Heart left ventricle (tissue), 16 donors: ENCODE measurements around the gene XXYLT1. TPM values are rescaled to one million over a fixed set of nuclear protein-coding genes. Genes with fewer than 3 reads are reported as not detected.

Source experiments
- ATAC-seq, 4 donors: fragments of 200-7000 bp; cut with Tn5 transposase; one replicate each; pipeline ENCODE4 v1.9.1; 2020 to 2022; ENCODE audit warnings: moderate library complexity in 4 of 4, mild to moderate bottlenecking in 3 of 4, moderate number of reproducible peaks in 1 of 4
- DNase-seq, 5 donors: peaks; one replicate each; pipeline ENCODE4 v3.0.0-alpha.2; 2020
- H3K27ac ChIP-seq, 12 donors: fragments of 200-600 bp; sonication (generic) in 4 of 12; one replicate each; pipeline versions ENCODE4 v1.5.0 to v1.8.0; 2016 to 2022; ENCODE audit warnings: mild to moderate bottlenecking in 2 of 12
- H3K27me3 ChIP-seq, 9 donors: fragments of 200-600 bp; sonication (generic) in 2 of 9; one replicate each; pipeline versions ENCODE4 v1.5.1 to v1.8.0; 2016 to 2022; ENCODE audit warnings: mild to moderate bottlenecking in 3 of 9
- H3K36me3 ChIP-seq, 9 donors: fragments of 200-600 bp; sonication (generic) in 2 of 9; one replicate each; pipeline versions ENCODE4 v1.5.0 to v1.8.0; 2018 to 2022; ENCODE audit warnings: mild to moderate bottlenecking in 2 of 9
- H3K4me1 ChIP-seq, 12 donors: fragments of 200-600 bp; sonication (generic) in 4 of 12; one replicate each; pipeline versions ENCODE4 v1.5.0 to v1.8.0; 2016 to 2022; ENCODE audit warnings: mild to moderate bottlenecking in 3 of 12
- H3K4me3 ChIP-seq, 12 donors: fragments of 200-600 bp; sonication (generic) in 4 of 12; one replicate each; pipeline versions ENCODE4 v1.5.0 to v1.8.0; 2017 to 2022; ENCODE audit warnings: mild to moderate bottlenecking in 9 of 12, moderate library complexity in 4 of 12
- H3K9me3 ChIP-seq, 12 donors: fragments of 200-600 bp; sonication (generic) in 4 of 12; one replicate each; pipeline versions ENCODE4 v1.5.0 to v1.8.0; 2016 to 2022; ENCODE audit warnings: mild to moderate bottlenecking in 1 of 12
- POLR2A ChIP-seq, 2 donors: fragments of 450-650 bp; IDR thresholded peaks; one replicate each; pipeline ENCODE4 v1.6.1; 2017; ENCODE audit warnings: antibody characterized with exemption in 2 of 2, mild to moderate bottlenecking in 2 of 2, moderate library complexity in 2 of 2
- WGBS, 4 donors: extraction: QIAGEN DNeasy Blood & Tissue Kit in 2 of 4; methylation state at CpG; one replicate each; pipeline versions ENCODE4 v1.1.5 to v1.1.7; 2013 to 2018; 5-methylcytosine and 5-hydroxymethylcytosine counted together
- intact Hi-C, 10 donors: fragments of 100-400 bp; cut with DNase I; formaldehyde crosslinking; loops; one replicate each; pipeline versions ENCODE4 v1.11.1 to v1.14.2; 2022
- polyA plus RNA-seq, 2 donors: library from polyadenylated mRNA; stranded (reverse); fragments of 200-250 nt; gene quantifications; one replicate each; pipeline ENCODE4 v1.2.3, GENCODE V29; 2013
- total RNA-seq, 9 donors: library from RNA; depleted of rRNA in 2 of 9; stranded (reverse); fragments of >200 nt in 2 of 9; fragmentation: NEBNext Ultra II Directional in 3 of 9; extraction: Animal tissue kit (Norgen Biotek cat#: 25700) in 3 of 9; gene quantifications; one replicate each; pipeline versions ENCODE4 v1.1.0 to v1.2.4, GENCODE V29; 2016 to 2023
- TF ChIP-seq, protein P1 (sequence below), 12 donors: fragments of 200-600 bp; sonication (generic) in 4 of 12; IDR thresholded peaks; one replicate each; pipeline versions ENCODE4 v1.5.0 to v1.8.0; 2018 to 2022; ENCODE audit warnings: antibody characterized with exemption in 12 of 12, mild to moderate bottlenecking in 5 of 12
- donor health status: ischemic (EF 13 %, LVEDD 7.1; RV severe dilation, severe dysfunction).
- donor health status: healthy with polysubstance abuse.
- donor health status: DM: no; HTN: yes; CAD: no.
- donor health status: DM: no; HTN: no; CAD: no.
- donor health status: ischemic (EF 25% LVEDD 6.9; RV normal size, moderate dysfunction).
- donor health status: ischemic (EF 25% LVEDD 5.7; RV mildly dilated, moderate dysfunction).
- donor health status: healthy.
- donor health status: DM: yes; HTN: yes; CAD: no.
- donor health status: ischemic (EF 35%, LVEDD 5.7; RV mildly dilated, moderate dysfunction).
- donor health status: nonischemic (EF 11% LVEDD 7.7; RV severe dilation, severe dysfunction).
- donor health status: DM: yes; HTN: yes; CAD: no.
- donor health status: PGD.
- donor health status: ischemic (EF 29% LVEDD 5.4; RV normal size, mild dysfunction).
- donor health status: nonischemic (EF 23%, LVEDD 6.1; RV moderate dilation, normal function).

XXYLT1 gene
- total and polyA plus RNA-seq, 11 donors = 1.9 to 8.6 (median 4.8) TPM

DNA sequence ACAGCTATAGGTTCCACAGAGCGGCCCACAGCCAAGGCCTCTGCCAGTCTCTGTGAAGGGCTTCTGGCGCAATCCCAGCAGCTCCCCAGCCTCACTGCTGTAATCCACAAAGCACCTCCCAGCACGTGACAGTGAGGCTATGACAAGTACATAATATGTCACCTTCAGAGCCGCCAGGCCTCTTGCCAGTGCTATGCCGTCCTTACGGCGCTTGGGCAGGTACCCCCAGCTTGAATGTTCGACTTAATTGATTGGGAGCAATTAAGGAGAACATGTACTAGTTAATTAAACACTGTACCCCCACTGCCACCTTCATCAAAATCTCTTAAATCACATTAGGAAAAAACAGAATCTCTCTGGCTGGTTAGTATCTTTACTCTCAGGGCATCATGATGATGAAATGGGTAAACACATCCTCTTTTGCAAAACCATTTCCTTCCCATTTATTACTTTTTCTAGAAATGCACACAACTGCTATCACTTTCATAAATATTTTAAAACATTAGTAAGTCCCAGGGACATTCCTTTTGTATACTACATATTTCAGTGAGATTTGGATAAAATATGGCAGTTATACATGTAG is 169.9 kb downstream of the XXYLT1 start:
- ATAC-seq (peak; percentile 60 to 79 (median 76)), DNase-seq (peak; percentile 78 to 91 (median 87))
- Histone ChIP-seq H3K4me1 (peaks cover 2 to 53% (median 31%) of the 10 kb centered on the region in 12 donors), H3K4me3 (no peak overlapping the region), H3K27ac (peak overlapping the region in 11 of 12 donors; percentile 2 to 79 (median 63)), H3K9me3 (no peaks in the 10 kb centered on the region), H3K27me3 (no peaks in the 10 kb centered on the region), H3K36me3 (no peaks in the 10 kb centered on the region)
- 51 to 59% (median 55%) methylated on average over 6 to 8 of the region's 8 CpGs for WGBS, 4 donors
- no peak for TF ChIP-seq POLR2A (IDR thresholded peaks at IDR 0.05)
- TF ChIP-seq, protein P1, sequence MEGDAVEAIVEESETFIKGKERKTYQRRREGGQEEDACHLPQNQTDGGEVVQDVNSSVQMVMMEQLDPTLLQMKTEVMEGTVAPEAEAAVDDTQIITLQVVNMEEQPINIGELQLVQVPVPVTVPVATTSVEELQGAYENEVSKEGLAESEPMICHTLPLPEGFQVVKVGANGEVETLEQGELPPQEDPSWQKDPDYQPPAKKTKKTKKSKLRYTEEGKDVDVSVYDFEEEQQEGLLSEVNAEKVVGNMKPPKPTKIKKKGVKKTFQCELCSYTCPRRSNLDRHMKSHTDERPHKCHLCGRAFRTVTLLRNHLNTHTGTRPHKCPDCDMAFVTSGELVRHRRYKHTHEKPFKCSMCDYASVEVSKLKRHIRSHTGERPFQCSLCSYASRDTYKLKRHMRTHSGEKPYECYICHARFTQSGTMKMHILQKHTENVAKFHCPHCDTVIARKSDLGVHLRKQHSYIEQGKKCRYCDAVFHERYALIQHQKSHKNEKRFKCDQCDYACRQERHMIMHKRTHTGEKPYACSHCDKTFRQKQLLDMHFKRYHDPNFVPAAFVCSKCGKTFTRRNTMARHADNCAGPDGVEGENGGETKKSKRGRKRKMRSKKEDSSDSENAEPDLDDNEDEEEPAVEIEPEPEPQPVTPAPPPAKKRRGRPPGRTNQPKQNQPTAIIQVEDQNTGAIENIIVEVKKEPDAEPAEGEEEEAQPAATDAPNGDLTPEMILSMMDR (IDR thresholded peaks at IDR 0.05) = no peak
- intact Hi-C loops = loop anchor here in 6 of 10 donors (2.0 to 10.0 kb wide), 6 partner anchors 99 to 416 kb away; partner anchors contain the start of gene FAM43A (in 1 of the 6)

DNA sequence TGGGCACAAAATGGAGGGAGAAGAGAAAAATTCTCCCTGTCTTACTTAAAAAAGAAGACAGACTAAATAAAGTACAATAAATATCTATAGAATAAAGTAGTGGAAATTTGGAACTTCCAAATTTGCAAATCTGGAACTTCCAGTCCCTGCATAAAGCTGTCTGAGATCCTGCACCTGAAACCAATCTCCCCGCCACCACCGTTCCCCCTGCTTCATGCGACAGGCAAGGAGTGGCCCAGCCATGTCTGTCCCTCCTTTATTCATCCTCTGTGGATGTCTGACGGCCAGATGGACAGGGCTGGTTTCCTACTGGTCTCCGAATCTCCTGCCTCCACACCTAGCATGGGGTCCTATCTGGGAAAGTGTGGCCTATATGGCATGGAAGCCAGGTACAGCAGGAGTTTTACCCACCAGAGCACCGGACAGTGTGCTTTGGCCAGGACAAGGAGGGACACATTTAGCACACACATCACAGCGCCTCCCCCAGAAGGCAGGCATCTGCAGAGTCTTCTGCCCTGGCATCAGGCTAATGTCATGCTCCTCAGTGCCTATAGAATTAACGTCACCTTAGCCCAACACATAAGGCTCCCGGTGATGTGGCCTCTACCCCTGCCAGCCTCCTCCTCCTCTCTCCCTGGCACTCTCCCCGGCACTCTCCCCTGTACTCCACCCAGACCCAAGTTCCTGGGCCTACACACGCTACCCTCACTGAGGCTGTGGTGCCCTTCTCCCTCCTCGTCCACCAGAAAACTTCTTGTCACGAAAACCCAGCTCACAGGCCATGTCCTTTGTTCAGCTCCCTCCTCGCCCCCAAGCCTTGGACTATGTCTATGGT is 170.8 kb downstream of the XXYLT1 start:
- TF ChIP-seq, protein P1 (IDR thresholded peaks at IDR 0.05) = no peak
- no peak for TF ChIP-seq POLR2A (IDR thresholded peaks at IDR 0.05)
- WGBS, 4 donors = 80 to 88% (median 82%) methylated on average over 14 of the region's 14 CpGs
- Histone ChIP-seq H3K36me3 (no peaks in the 10 kb centered on the region), H3K27me3 (no peaks in the 10 kb centered on the region), H3K27ac (peak overlapping the region in 11 of 12 donors; percentile 2 to 79 (median 63)), H3K4me1 (peaks cover 2 to 49% (median 30%) of the 10 kb centered on the region in 12 donors), H3K9me3 (no peaks in the 10 kb centered on the region), H3K4me3 (no peak overlapping the region)
- intact Hi-C loops = loop anchor here in 7 of 10 donors (2.0 to 10.0 kb wide), 7 partner anchors 38 to 415 kb away; partner anchors contain the start of gene FAM43A (in 1 of the 7)
- ATAC-seq (peak in 1 of 4 donors; percentile 10), DNase-seq (peak in 2 of 5 donors; percentile 26 to 52)

DNA sequence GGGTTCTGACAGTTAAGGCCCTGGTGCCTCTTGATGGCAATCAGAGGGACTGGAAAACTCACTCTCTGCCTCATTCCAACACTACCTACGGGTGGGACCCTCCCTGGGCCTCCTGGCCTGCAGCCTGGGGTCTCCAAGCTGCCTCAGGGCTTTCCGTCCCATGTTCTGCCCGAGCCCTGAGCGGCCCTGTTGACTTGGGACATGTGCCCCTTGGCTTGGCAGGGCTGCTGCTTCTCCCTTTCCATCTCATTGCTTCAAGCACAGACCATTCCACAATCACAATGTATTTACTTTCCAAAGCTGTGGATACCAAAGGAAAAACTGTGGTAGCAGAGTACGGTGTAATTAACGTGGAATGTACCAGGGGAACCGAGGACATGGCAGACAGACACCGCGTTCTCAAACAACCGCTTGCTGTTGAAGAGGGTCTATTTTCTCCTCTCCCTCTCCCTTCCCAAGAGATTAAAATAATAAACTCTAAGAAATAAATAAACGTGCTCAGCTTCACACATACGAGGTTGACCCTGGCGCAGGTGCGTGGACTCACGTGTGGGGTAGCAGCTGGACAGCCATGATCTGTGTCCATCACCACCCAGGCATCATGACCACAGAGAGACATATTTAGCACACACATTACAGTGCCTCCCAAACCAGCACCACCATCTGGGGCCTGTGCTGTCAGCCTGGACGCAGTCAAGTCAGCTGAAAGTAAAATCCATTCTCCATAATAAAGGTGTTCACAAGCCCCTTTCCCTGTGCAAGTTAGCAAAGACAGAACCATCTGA is 172.0 kb downstream of the XXYLT1 start:
- peak in 2 of 5 donors; percentile 17 to 36 for DNase-seq

More for the DNA sequence above, 172.0 kb downstream of the XXYLT1 start:
- peaks cover 2 to 49% (median 30%) of the 10 kb centered on the region in 12 donors for H3K4me1 ChIP-seq
- peak overlapping the region in 3 of 12 donors; percentile 15 to 72 (median 42) for H3K27ac ChIP-seq
- no peaks in the 10 kb centered on the region for H3K36me3 ChIP-seq
- no peaks in the 10 kb centered on the region for H3K27me3 ChIP-seq
- intact Hi-C loops = loop anchor here in 1 of 10 donors (5.0 kb wide), 1 partner anchor 37 kb away; no protein-coding TSS in a partner anchor
- 85 to 90% (median 87%) methylated on average over 16 of the region's 16 CpGs for WGBS, 4 donors
- H3K9me3 ChIP-seq = no peaks in the 10 kb centered on the region
- H3K4me3 ChIP-seq = no peak overlapping the region
- ATAC-seq = no peak
- TF ChIP-seq, protein P1 (IDR thresholded peaks at IDR 0.05) = no peak
- no peak for TF ChIP-seq POLR2A (IDR thresholded peaks at IDR 0.05)
